ENCODE data around the gene IGF2R.

DNA sequence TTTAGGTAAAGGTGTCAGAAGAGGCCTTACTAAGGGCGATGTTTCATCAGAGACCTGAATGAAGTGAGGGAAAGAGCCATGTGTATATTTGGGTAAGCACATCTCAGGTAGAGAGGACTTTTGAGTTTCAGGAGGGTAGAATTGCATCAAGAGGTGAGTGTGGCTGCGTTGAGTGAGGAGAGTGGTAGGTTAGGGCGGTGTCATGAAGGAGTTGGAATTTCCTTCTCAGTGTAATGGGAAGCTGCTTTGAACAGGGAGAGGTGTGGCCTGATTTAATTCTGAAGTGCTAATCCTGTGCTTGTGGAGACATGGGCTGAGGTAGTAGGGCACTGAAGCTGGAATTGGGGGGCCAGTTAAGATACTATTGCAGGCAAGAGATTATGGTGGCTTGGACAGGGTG, 53.9 kb downstream of the IGF2R start:
- TF ChIP-seq CTCF (optimal IDR thresholded peaks at IDR 0.05 in 1 of 3, IDR thresholded peaks at IDR 0.05 in 1 of 3, conservative IDR thresholded peaks at IDR 0.05 in 1 of 3; ENCODE audit: extremely low read depth in 1 of 3, insufficient read depth in 2 of 3, low read length in 3 of 3) (no peak), EZH2 (IDR thresholded peaks at IDR 0.05; ENCODE audit: low read length) (no peak)

All from keratinocyte (primary cell).